Stromal cell of bone marrow (primary cell): ENCODE results near the gene MRPL42.
"Not testable (repeated sequence)": the region's sequence is repeated elsewhere in the genome, so short reads cannot be mapped to it uniquely, and the experiment has no call there.

Experiments used
- DNase-seq: peaks from one replicate; pipeline ENCODE4 v3.0.0-alpha.2; 2012; ENCODE audit warnings: low read depth

Gene MRPL42

DNA sequence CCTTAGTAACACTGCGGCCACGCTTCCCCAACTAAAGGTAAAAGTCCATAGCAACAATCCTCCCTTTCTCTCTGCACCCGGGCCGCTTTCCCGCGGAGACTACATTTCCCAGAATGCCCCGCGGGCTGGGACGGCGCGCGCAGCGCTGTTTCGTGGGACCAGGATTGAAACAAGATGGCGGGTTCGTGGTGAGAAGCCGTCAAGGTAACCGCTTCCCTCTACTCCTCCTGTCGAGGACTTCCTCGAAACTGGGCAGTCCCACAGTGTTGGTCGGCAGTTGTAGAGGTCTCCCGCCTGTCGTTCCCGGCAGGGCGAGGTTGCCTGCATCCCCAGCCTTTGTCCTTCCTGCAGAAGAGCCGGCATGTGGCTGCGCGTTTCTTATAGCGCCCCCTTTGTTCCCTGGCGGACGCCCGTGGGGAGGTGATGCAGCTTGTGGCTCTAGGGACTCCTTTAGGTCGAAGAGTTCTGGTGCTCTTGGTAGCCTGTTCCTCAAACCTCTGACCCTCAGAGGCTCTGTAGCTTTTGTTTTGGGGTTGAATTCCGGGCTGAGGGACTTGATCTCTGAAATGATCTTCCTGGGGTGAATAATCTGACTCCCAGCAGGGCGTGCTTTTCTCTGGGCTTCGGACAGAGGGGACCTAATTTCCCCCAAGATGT, at the start of gene MRPL42:
TSS of gene MRPL42 (plus strand) at position 164 of the 657 bp plus-strand sequence. CDS start 1,772 bp downstream, outside the sequence.
- peak; percentile 80 for DNase-seq

DNA sequence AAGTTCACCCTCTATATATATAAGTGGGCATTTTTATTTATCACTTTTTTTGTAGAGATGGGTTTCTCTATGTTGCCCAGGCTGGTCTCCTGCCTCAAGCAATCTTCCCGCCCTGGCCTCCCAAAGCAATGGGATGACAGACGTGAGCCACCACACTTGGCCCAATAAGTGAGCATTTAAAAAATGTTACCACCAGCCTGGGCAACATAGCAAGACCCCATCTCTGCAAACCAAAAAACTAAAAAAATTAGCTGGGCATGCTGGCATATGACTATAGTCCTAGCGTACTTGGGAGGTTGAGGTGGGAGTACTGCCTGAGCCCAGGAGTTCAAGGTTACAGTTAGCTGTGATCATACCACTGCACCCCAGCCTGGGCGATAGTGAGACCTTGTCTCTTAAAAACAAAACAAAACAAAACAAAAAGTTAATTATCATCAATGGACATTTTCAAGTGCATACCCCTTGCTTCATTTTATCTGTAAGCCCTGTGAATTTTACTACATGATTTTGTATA, 49.3 kb upstream of the MRPL42 start:
- DNase-seq = no peak

DNA sequence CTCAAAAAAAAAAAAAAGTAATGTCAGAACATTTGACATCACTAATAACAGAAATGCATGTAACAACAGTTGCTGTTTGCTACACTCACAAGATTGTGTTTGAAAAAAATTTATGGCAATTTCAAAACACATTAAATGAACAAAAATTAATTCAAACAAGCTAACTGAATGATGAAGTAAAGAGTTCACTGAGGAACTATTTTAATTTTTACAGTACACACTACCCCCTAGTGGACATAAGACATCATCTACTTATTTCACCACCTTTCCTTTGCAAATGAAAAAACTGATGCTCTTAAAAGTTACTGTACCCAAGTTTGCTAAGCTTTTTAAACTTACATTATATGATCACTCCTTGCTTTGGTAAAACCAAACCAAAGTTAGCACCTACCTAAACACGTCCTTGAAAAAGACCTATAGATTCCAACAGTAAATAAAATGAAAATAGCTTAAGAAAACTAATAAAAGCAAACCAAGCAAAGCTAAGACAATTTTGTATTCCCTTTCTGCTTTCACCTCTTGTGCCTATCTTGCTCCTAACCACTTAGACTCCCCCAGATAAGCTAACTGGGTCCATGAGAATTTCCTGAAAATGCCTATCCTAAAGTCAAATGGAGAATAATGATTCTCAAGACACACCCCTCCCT, 47.8 kb upstream of the MRPL42 start:
- DNase-seq = peak; percentile 46

DNA sequence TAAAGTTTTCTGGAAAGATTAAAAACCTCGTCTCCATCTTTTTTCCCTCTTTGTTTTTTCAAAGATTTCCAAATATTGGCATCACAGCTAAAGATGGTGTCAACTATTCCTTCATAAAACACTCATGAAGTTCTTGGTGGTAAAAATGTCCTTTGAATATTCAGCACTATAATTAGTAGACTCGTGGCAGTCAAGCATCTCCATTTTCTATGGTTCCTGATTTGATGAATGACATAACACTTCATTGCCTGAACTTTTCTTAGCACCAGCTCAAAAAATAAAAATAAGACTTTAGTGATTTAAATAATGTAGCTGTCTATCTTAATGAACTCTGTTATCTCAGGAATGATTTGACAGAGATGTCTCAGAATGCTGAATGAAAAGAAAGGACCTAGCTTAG, 45.3 kb upstream of the MRPL42 start:
- DNase-seq = no peak

DNA sequence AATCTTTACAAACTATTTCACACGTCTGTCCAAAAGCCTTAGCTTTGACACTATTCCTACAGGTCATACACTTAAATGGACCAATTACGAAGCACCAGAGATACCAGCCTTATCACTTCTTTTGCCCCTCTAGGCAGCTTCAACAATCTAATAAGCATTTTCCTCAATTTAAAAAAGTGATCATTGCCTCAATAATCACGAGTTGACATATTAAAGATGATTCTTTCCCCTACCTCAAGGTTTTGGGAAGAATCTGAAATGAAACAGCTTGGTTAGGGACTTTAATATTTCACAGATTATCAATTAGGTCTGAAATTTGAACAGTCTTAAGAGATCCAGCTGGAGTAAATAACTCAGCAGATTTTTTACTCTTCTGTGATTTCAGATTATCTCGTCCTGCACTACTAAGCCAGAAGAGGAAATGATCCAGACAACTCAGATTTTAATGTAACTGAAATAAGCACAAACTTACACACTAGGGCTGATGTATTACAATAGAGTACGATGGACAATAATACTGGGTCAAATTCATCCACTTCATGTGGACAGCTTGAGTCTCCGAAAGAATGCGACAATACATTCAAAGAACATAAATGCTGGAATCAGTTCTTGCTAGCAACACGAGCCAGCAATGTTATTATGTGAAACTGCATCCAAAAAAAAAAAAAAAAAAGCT, 41.4 kb upstream of the MRPL42 start:
- DNase-seq = no peak

DNA sequence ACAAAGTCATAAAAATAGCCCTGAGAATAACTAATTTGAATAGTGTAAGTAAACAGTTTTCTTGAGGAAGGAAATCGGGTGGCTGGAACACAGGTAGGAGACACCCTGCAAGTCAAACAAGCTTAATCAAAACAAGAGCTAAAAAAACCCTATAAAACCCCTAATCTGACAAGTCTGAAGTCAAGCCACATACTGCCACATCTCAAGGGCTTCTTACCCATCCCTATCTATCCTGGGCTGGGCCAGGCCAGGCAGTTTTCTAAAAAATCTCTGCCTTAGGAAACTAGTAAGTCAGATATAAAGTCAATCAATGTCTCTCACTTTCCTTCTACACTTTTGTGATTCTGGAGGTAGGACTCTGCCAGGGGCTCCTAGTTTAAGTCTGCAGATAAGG, 40.9 kb upstream of the MRPL42 start:
- DNase-seq = no peak

DNA sequence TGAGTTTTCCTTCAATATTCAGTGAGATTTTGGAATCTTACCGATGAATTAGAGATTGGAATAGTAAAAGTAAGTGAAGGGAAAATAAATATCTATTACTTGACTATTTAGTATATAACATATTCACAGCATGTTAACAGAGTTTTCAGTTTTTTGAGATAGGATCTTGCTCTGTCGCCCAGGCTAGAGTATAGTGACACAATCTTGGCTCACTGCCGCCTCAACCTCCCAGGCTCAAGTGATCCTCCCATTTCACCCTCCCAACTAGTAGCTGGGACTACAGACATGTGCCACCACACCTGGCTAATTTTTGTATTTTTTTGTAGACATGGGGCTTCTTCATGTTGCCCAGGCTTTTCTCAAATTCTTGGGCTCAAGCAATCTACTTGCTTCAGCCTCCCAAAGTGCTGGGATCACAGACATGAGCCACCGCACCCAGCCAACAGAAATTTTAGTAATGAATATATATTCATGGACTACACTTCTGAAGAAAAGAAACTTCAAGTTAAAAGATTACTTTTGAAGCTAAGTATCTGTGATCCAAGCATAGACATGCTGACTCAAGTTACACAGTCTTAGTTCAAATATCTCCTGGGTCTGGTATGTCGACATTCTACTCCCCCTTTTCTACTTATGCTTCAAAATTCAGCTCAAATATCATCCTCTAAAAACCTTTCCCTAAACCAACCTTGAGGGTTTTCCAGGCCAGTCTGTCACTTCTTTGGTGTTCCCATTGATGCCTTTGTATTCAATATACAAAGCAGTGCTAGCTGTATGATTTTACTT, 39.3 kb upstream of the MRPL42 start:
- DNase-seq = peak; percentile 35

DNA sequence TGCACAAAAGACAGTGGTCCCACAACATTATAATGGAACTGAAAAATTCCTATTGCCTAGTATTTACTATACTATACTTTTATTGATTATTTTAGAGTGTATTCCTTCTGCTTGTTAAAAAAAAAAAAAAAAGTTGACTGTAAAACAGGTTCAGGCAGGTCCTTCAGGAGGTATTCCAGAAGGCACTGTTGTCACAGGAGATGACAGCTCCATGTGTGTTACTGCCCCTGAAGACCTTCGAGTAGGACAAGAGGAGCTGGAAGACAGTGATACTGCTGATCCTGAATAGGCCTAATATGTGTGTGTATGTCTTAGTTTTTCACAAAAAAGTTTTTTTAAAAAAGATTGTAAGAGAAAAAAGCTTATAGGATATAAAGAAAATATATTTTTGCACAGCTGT, 37.9 kb upstream of the MRPL42 start:
- DNase-seq = no peak

DNA sequence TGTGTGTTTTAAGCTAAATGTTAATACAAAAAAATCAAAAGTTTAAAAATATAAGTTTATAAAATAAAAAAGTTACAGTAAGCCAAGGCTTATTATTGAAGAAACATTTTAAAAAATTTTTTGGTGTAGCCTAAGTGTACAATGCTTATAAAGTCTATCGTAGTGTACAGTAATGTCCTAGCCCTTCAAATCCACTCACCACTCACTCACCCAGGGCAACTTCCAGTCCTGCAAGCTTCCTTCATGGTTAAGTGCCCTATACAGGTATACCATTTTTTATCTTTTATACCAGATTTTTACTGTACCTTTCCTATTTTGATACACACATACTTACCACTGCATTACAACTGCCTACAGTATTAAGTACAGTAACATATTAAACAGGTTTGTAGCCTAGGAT, 37.5 kb upstream of the MRPL42 start:
- DNase-seq = no peak

DNA sequence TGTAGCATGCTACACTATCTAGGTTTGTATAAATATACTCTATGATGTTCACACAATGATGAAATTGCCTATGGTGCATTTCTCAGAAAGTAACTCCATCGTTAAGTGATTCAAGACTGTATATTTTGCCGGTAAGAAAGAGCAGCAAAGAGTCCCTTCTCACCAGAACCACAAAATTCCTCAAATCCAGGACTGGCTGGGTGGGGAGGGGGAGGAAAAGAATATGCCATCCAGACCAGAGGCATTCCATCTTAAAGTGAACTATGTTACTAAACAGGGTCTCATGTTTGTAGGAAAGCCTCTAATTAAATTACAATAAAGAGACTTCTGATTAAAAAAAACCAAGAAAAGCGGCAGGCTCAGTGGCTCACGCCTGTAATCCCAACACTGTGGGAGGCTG, 37.0 kb upstream of the MRPL42 start:
- DNase-seq = no peak

DNA sequence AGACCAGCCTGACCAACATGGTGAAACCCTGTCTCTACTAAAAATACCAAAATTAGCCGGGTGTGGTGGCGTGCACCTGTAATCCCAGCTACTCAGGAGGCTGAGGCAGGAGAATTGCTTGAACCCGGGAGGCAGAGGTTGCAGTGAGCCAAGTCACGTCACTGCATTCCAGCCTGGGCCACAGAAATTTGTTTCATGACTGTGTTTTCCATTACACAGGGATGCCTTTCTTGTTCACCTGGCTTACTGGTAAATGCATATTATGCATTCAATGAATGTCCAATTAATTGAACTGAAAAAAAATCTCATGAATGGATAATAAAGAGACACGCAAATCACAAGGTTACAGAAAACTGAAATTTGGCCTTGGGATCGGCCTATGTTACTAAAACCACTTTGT, 35.3 kb upstream of the MRPL42 start:
- DNase-seq = not testable (repeated sequence)

DNA sequence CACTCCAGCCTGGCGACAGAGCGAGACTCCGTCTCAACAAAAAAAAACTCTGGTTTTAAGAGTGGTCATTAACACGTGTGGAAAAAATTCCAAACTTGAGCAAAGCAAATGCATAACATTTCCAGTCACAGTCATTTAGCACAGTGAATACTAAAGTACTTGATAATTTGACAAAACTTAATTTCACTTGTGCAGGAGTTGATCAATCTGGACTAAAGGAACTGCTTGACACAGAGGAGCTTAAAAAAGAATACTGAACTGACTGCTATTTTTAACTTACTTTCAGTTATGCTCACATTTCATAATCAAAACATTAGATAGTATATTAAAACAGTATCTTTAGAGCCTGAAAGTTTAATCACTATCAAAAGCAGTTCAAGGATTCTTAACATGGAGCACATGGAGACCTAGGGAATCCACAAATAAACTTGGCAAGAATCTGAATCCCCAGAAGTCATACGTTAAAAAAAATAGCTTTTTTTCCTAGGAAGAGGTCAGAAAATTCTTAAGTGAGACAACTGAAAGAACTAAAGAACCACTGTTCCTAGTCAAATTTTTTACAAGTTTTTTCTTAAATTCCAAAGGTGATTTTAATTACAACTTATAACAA, 33.0 kb upstream of the MRPL42 start:
- DNase-seq = no peak

DNA sequence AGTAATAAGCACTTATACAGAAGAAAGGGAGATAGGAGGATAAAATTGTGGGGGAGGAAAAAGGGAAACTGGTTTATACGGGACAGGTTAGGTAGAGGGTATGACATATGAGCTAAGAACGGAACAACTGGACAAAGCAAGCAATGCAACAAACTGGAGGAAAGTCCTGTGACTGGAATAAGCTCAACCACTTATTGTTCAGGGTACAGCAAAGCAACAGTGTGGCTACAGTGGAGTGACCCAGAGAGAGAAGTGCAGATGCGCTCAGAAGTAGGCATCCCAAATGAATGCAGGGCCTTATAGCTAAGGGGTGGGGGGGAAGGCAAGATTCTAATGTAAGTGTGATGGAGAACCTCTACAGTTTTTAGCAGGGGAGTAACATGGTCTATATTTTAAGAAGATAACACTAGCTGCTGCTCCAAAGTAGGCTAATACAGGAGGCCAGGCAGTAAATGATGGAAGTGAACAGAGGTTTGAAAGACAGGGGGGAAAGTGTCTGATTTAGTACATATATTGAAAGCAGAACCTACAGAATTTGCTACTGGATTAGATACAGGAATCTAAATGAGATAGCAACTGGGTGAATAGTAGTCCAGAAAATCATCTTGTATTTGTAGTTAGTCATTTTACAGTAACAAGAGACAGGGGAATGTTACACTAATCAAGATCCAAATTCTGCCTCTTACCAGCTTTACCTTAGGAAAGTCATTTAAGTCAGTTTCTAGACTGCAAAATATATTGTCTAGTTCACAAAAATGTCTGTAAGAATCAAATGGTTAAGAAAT, 28.9 kb upstream of the MRPL42 start:
- no peak for DNase-seq

DNA sequence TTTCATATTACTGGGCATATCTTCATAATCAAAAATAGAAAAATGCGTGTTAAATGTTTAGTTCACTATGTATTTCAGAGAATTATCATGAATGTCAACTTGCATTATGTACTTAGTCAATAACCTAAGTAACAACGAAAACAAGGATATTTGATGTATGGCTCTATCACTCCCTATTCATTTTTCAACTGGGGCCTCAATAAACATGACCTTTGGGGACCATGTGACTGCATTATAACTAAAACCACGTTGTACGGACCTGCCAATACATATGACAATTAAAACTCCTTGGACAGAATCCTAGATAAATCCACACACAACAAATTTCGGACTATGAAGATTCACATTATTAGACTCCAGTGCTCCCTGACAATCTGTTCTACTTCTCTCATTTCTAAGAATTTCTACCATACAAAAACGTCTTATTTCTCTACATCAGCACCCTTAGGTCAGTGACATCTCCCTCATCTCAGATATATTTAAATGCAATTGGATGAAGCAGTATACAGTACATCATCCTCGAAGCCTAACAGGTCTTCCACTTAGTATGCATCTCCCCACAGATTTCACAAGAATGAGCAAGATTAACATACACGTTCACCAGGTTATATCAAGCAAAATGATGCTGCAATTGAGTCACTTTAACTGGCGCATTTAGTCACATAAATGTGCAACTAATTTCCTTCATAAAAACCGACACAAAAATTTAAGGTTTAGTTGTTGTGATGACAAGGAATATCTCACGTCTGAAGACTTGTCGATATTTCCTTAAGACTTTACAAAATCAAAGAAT, 27.1 kb upstream of the MRPL42 start:
- DNase-seq = no peak

DNA sequence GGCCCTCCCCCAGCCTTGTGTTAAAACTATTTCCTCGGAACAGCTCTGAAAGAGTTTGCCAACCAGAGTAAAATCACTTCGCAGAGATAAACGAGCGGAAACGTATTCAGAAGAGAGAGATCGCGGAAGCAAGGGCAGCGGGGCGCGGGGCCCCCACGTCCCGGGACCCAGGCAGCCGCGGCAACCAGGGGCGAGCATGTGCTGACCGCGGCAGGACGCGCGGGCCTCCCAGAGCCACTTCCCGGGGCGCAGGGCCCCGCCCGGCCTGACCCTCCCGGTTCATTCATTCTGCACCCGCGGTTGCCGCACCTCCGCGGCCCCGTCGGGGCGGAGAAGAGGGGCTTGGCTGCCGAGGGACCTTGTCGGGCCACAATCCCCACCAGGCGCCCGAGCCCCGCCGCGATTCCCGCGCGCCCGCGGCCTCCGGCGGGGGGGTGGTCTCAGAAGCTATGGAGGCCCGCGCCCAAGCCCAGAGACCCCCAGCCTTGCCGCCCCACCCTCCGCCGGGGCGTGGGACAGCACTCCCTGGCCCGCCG, 26.2 kb upstream of the MRPL42 start:
- no peak for DNase-seq

DNA sequence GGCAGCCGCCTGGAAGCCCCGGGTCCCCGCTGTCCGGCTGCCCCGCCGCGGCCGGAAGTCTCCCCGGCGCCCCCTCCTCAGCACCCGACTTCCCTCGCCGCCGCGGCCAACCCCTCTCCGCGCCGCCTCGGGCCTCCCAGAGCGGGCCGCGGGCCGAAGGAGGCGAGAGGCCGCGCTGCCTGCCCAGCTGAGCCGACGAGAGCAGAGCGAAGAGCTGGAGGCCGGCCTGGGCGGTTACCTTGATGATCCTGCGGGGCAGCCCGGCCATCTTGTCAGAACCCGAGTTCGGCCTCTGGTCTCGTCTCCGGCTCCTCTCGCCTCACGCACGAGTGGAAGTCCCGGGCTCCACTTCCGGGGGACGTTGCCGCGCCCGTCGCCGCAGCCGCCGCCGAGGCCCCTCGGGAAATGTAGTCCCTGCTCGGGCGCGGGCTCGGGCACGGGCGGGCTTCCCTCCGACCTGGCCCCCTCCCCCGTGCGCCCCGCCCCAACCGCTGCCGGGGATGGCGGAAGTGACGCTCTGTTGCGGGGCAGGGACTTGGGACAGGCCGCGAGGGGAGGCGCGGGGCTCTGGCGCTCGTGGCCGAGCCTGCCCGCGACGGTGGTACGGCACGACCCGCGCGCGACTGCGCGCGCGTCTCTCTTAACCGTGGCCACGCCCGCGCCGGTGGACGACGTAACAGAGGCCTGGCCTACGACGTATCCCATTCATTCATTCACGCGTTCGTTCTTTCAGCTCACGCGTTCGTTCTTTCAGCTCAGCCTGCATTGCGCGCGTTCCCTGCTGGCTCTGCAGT, 25.5 kb upstream of the MRPL42 start, which contains the start of gene UBE2N:
TSS of gene UBE2N (minus strand) at position 331 of the 794 bp plus-strand sequence. CDS start at position 268, 63 bp downstream.
- DNase-seq = peak; percentile 88

DNA sequence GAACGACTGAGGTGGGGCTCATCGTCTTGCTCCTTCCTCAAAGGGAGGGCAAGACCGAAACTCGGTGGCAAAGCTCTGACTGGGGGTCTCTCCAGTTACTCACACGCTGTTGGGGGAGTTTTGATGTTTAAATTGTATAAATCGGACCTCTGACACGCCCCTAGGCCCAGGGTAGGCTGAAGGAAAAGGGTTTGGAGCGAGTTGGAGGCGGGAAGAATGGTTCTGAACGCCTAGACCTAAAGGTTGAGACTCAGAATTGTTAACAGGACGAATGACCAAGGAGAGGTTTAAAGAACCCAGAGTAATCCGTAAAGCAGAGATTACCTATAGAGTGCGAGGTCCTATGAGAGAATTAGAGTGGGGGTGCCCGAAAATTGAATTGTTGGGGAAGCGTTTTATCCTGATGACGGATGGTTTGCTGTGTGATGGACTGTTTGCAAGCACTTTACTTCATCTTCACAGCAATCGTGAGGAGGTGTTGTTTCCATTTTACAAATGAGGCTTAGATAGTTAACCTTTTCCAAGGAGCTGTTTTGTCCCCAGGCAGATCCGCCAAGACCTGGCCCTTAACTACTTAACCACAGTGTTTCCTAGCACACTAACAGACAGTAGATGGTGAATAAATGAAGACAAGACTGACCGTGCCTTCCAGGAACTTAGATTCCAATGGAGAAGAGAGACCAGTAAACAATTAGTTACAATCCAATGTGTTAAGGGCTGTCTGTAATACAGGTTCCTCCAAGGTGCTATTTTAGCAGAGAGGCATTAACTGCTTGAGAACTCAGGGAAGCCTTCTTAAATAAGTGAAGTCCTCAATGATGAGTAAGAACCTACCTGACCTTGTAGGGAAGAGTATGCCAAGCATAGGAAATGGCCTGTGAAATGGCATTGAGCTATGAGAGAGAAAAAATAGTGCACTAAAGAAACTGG, 24.6 kb upstream of the MRPL42 start:
- DNase-seq = no peak

DNA sequence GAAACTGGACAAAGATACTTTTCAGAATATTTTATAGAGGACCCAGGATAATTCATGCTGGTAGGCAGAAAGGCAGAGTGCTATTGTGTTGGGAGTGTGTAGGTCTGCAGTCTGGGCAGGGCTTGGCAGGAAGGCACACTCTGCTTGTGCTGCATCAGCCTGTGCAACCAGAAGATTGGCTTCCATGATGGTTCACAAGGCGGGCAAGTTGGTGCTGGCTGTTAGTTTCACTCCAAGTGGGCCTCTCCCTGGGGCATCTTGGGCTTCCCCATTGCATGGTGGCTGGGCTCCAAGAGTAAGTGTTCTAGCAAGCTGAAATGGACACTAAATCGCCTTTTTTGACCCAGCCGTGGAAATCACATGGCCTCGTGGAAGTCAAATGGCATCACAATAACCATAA, 23.7 kb upstream of the MRPL42 start:
- DNase-seq = no peak
